Glutamatergic neuron (in vitro differentiated cells): ENCODE measurements around the gene LILRA6. TPM values are rescaled to one million over a fixed set of nuclear protein-coding genes. Genes with fewer than 3 reads are reported as not detected.
A peak's percentile ranks its signal among the peaks of the same experiment; 100 is the strongest.

Experiments
- DNase-seq: peaks from one replicate; pipeline ENCODE4 v3.0.0; 2022
- H3K27ac Mint-ChIP-seq: one replicate; pipeline ENCODE4 v1.8.0; 2020; ENCODE audit warnings: mild to moderate bottlenecking, mixed read lengths, inconsistent platforms; ENCODE audit not compliant: unreplicated experiment
- H3K27me3 Mint-ChIP-seq: one replicate; pipeline ENCODE4 v1.8.0; 2020; ENCODE audit warnings: mild to moderate bottlenecking, moderate library complexity, mixed read lengths, inconsistent platforms; ENCODE audit not compliant: unreplicated experiment
- H3K36me3 Mint-ChIP-seq: one replicate; pipeline ENCODE4 v1.8.0; 2020; ENCODE audit warnings: mild to moderate bottlenecking, mixed read lengths, inconsistent platforms; ENCODE audit not compliant: unreplicated experiment
- H3K4me1 Mint-ChIP-seq: one replicate; pipeline ENCODE4 v1.8.0; 2020; ENCODE audit warnings: mild to moderate bottlenecking, low read depth, mixed read lengths, inconsistent platforms; ENCODE audit not compliant: unreplicated experiment
- H3K4me3 Mint-ChIP-seq: one replicate; pipeline ENCODE4 v1.8.0; 2020; ENCODE audit warnings: mild to moderate bottlenecking, mixed read lengths, inconsistent platforms; ENCODE audit not compliant: unreplicated experiment
- H3K9me3 Mint-ChIP-seq: one replicate; pipeline ENCODE4 v1.8.0; 2020; ENCODE audit warnings: mild to moderate bottlenecking, moderate library complexity, mixed read lengths, inconsistent platforms; ENCODE audit not compliant: unreplicated experiment
- total RNA-seq: library from RNA; stranded (reverse); fragmentation: NEBNext Ultra II Directional; extraction: Animal tissue kit (Norgen Biotek cat#: 25700); gene quantifications from one replicate; pipeline ENCODE4 v1.2.1, GENCODE V29; 2021; ENCODE audit not compliant: unreplicated experiment
- TF ChIP-seq, protein P1 (sequence below): fragments of 200-600 bp; sonication (generic); IDR thresholded peaks from one replicate; pipeline ENCODE4 v1.5.0; 2021; ENCODE audit not compliant: partially characterized antibody, unreplicated experiment

LILRA6 gene
- total RNA-seq, 1 donor from 2014 or later: not detected

DNA sequence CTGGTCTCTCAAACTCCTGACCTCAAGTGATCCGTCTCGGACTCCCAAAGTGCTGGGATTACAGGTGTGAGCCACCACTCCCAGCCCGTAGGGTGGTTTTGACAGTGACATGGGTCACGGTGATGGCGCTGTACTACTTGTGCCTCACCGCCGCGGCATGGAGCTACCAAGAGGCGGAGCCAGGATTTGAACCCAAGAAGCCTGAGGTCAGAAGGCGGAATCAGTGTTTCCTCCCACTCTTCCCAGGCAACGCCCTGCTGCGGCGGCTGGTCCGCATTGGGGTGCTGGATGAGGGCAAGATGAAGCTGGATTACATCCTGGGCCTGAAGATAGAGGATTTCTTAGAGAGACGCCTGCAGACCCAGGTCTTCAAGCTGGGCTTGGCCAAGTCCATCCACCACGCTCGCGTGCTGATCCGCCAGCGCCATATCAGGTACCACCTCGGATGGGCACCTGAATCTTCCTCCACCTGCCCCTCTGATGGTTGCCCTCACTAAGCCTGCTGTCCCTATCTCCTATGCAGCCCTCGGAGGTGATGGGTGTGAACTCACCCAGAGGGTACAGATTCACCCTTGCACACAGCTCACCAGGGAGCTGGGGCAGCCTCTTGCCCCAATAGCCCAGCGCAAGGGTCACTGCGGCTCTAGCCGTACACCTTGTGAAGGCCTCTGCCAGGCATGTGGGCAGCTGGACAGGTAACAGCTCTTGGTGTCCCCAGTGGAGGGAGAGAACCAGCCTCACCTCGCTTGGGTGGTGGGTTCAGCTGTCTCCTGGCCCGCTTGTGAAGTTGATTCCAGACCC, 36.4 kb downstream of the LILRA6 start:
- Mint-ChIP-seq H3K4me3 (no peak overlapping the region), H3K9me3 (peaks cover 8% of the 10 kb centered on the region), H3K36me3 (peaks cover 12% of the 10 kb centered on the region), H3K27me3 (peaks cover 4% of the 10 kb centered on the region), H3K27ac (no peak overlapping the region), H3K4me1 (peaks cover 28% of the 10 kb centered on the region)
- TF ChIP-seq, protein P1, sequence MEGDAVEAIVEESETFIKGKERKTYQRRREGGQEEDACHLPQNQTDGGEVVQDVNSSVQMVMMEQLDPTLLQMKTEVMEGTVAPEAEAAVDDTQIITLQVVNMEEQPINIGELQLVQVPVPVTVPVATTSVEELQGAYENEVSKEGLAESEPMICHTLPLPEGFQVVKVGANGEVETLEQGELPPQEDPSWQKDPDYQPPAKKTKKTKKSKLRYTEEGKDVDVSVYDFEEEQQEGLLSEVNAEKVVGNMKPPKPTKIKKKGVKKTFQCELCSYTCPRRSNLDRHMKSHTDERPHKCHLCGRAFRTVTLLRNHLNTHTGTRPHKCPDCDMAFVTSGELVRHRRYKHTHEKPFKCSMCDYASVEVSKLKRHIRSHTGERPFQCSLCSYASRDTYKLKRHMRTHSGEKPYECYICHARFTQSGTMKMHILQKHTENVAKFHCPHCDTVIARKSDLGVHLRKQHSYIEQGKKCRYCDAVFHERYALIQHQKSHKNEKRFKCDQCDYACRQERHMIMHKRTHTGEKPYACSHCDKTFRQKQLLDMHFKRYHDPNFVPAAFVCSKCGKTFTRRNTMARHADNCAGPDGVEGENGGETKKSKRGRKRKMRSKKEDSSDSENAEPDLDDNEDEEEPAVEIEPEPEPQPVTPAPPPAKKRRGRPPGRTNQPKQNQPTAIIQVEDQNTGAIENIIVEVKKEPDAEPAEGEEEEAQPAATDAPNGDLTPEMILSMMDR: no peak
- DNase-seq: no peak

GRCh38 chr19:54204767-54205468, 37.7 kb downstream of the LILRA6 start:
- Mint-ChIP-seq H3K4me3 (no peak overlapping the region), H3K36me3 (peaks cover 8% of the 10 kb centered on the region), H3K27ac (peak overlapping the region; percentile 31), H3K9me3 (peaks cover 10% of the 10 kb centered on the region), H3K4me1 (peaks cover 18% of the 10 kb centered on the region), H3K27me3 (peaks cover 6% of the 10 kb centered on the region)
- DNase-seq: no peak
- TF ChIP-seq, protein P1: no peak

GRCh38 chr19:54203151-54203611, 39.4 kb downstream of the LILRA6 start:
- DNase-seq: no peak
- TF ChIP-seq, protein P1: no peak
- Mint-ChIP-seq H3K36me3 (peaks cover 5% of the 10 kb centered on the region), H3K27me3 (peaks cover 8% of the 10 kb centered on the region), H3K27ac (peak overlapping the region; percentile 62), H3K4me1 (peaks cover 13% of the 10 kb centered on the region), H3K9me3 (peaks cover 10% of the 10 kb centered on the region), H3K4me3 (peak overlapping the region; percentile 98)

DNA sequence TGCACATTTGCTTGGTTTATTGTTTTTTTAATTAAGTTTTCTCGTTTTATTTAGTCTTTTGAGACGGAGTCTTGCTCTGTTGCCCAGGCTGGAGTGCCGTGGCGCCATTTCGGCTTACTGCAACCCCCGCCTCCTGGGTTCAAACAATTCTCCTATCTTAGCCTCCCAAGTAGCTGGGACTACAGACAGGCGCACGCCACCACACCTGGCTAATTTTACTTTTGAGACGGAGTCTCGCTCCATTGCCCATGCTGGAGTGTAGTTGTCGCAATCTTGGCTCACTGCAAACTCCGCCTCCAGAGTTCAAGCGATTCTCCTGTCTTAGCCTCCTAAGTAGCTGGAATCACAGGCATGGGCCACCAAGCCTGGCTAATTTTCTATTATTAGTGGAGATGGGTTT, 40.6 kb downstream of the LILRA6 start:
- Mint-ChIP-seq H3K36me3 (no peaks in the 10 kb centered on the region), H3K27me3 (peaks cover 8% of the 10 kb centered on the region), H3K4me1 (peaks cover 10% of the 10 kb centered on the region), H3K27ac (peak overlapping the region; percentile 97), H3K4me3 (peak overlapping the region; percentile 98), H3K9me3 (peaks cover 6% of the 10 kb centered on the region)
- DNase-seq: no peak
- TF ChIP-seq, protein P1: no peak
